ENCODE results near the gene BAMBI. TPM values are rescaled to one million over a fixed set of nuclear protein-coding genes. Genes with fewer than 3 reads are reported as not detected.

The BAMBI gene
- total and polyA plus RNA-seq, 10 of the 15 experiments (the other 5 are each of a cell fraction or from before 2014, with no cell fraction given): 0.03 to 0.18 (median 0.09) TPM; not detected in 6

- ATAC-seq (peak; percentile 45; the same call in 2 of the 3 replicates), DNase-seq (ENCODE audit: low read depth, low spot score) (no peak), FAIRE-seq (no peak)
- H2AFZ ChIP-seq (ENCODE audit: control insufficient read depth, low read depth, low read length): no peak overlapping the region; the same call in 1 of the 2 replicates
- CTCF ChIA-PET: no interaction called here
- H3K9me3 ChIP-seq (replicated peaks; ENCODE audit: control insufficient read depth, insufficient read depth, low read length): no peaks in the 10 kb centered on the region
- no TSS peak for BruUV-seq (replicated peaks)
- SMC1A ChIA-PET (ENCODE audit: uncharacterized antibody, unreplicated experiment): no interaction called here
- POLR2A ChIA-PET: no interaction called here
- no peaks in the 10 kb centered on the region for H3K79me2 ChIP-seq (ENCODE audit: control insufficient read depth, insufficient read depth, low read length)
- TF ChIP-seq ZNF622 (IDR thresholded peaks at IDR 0.05) (no peak), NRF1 (conservative IDR thresholded peaks at IDR 0.05; ENCODE audit: low read depth, low read length) (no peak)
- TF ChIP-seq, protein P1, sequence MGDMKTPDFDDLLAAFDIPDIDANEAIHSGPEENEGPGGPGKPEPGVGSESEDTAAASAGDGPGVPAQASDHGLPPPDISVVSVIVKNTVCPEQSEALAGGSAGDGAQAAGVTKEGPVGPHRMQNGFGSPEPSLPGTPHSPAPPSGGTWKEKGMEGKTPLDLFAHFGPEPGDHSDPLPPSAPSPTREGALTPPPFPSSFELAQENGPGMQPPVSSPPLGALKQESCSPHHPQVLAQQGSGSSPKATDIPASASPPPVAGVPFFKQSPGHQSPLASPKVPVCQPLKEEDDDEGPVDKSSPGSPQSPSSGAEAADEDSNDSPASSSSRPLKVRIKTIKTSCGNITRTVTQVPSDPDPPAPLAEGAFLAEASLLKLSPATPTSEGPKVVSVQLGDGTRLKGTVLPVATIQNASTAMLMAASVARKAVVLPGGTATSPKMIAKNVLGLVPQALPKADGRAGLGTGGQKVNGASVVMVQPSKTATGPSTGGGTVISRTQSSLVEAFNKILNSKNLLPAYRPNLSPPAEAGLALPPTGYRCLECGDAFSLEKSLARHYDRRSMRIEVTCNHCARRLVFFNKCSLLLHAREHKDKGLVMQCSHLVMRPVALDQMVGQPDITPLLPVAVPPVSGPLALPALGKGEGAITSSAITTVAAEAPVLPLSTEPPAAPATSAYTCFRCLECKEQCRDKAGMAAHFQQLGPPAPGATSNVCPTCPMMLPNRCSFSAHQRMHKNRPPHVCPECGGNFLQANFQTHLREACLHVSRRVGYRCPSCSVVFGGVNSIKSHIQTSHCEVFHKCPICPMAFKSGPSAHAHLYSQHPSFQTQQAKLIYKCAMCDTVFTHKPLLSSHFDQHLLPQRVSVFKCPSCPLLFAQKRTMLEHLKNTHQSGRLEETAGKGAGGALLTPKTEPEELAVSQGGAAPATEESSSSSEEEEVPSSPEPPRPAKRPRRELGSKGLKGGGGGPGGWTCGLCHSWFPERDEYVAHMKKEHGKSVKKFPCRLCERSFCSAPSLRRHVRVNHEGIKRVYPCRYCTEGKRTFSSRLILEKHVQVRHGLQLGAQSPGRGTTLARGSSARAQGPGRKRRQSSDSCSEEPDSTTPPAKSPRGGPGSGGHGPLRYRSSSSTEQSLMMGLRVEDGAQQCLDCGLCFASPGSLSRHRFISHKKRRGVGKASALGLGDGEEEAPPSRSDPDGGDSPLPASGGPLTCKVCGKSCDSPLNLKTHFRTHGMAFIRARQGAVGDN (IDR thresholded peaks at IDR 0.05): no peak
- RAD21 ChIA-PET (ENCODE audit: unreplicated experiment): no interaction called here
- H3K36me3 ChIP-seq (ENCODE audit: control insufficient read depth in 2 of 2, insufficient read depth in 2 of 2, low read length in 1 of 2): no peaks in the 10 kb centered on the region
- no peak overlapping the region for H3K9ac ChIP-seq (ENCODE audit: control insufficient read depth, insufficient read depth, low read length)
- peaks cover 2 to 5% of the 10 kb centered on the region in 2 experiments for H3K27me3 ChIP-seq (replicated peaks in 1 of 2; ENCODE audit: control insufficient read depth in 2 of 2, insufficient read depth in 2 of 2, low read length in 1 of 2)
- 2% methylated on average over 41 of the region's 59 CpGs for WGBS (ENCODE audit: insufficient coverage, insufficient replicate concordance, low lambda C conversion rate, missing lambda C conversion rate)
- H4K20me1 ChIP-seq (ENCODE audit: control insufficient read depth, insufficient read depth): no peaks in the 10 kb centered on the region
- no peaks in the 10 kb centered on the region for H3K4me1 ChIP-seq (ENCODE audit: control insufficient read depth, insufficient read depth, low read length)
- in situ Hi-C loops (cut with MboI) (loop anchor here (5.0 to 10.0 kb wide), 2 partner anchors 324 to 776 kb away; no protein-coding TSS in a partner anchor), intact Hi-C loops (cut with micrococcal nuclease; ENCODE audit: unreplicated experiment) (no loop called here)
- no peak overlapping the region for H3K4me3 ChIP-seq
- H3K4me2 ChIP-seq (ENCODE audit: control insufficient read depth, insufficient read depth): no peak overlapping the region; the same call in 1 of the 2 replicates
- H3K27ac ChIP-seq (ENCODE audit: control insufficient read depth, insufficient read depth): no peak overlapping the region
Measured at GRCh38 chr10:28668363-28669226, 8.7 kb upstream of the BAMBI start.

All from GM12878 (cell line).